Skin epidermis (tissue), 12 donors: ENCODE data around the gene HOXA4.
A peak's percentile ranks its signal among the peaks of the same experiment; 100 is the strongest.

Source experiments
- H3K27ac ChIP-seq, 21 experiments: fragments of 200-600 bp; sonication (generic) in 11 of 21; one replicate each; pipeline ENCODE4 v1.5.0; 2020; ENCODE audit warnings: mild to moderate bottlenecking in 3 of 21, inconsistent platforms in 2 of 21, moderate library complexity in 2 of 21
- H3K4me3 ChIP-seq, 7 experiments: fragments of 200-600 bp; sonication (generic) in 2 of 7; one replicate each; pipeline ENCODE4 v1.5.0; 2020; ENCODE audit warnings: inconsistent platforms in 2 of 7, mild to moderate bottlenecking in 2 of 7, moderate library complexity in 1 of 7

The HOXA4 gene

DNA sequence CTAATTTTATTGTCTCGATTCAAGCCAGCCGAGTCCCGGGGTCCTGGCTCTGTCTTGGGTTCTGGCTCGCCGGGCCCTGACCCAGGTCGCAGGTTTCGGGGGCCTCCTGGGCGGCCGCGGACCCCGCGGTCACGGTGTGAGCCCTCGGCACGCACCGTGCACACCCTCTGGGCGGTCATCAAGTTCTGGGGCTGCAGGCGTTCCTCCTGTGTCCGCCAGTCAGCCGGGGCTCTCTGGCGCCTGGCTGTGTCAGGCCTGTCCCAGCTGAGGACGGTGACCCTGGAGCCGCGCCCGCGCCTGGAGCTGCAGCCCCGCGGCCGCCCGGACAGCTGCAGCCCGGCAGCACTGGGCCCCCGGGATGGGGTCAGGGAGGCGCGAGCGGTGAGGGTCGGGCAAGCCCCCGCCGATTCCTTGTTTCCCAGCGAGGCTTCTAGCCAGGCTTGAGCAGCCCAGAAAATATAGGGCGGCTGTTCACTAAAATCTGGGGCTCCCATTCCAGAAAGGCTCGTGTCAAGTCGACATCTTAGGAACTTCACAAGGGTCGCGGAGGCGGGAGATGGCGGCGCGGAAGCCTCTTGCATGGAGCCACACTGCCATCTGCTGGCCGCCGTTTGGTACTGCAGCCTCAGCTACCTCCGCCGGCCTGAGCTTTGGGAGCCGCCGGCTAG lies 30.1 kb upstream of the HOXA4 start:
- Histone ChIP-seq H3K4me3 (peak overlapping the region; percentile 51 to 65 (median 62)), H3K27ac (peak overlapping the region in 17 of 21 experiments; percentile 9 to 94 (median 72))

DNA sequence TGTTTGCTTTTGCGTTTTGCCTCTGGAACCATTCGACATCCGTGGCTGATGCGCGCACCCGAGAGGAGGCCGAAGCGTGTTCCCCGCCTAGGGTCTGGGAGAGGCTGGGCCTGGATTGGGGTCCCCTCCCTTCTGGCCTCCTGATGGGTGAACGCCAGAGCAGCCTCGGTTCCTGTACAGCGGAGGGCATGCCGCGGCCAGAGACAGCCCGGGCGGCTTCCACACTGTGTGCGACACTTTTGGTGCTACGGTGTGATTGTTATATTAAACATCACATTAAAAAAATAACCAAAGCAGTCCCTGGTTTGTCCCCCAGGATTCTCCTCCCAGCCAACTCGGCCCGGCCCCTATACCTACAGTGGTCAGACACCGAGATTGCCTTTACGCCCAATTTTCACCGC lies 29.6 kb upstream of the HOXA4 start:
- Histone ChIP-seq H3K4me3 (peak overlapping the region; percentile 51 to 65 (median 62)), H3K27ac (peak overlapping the region in 13 of 21 experiments; percentile 27 to 94 (median 73))

DNA sequence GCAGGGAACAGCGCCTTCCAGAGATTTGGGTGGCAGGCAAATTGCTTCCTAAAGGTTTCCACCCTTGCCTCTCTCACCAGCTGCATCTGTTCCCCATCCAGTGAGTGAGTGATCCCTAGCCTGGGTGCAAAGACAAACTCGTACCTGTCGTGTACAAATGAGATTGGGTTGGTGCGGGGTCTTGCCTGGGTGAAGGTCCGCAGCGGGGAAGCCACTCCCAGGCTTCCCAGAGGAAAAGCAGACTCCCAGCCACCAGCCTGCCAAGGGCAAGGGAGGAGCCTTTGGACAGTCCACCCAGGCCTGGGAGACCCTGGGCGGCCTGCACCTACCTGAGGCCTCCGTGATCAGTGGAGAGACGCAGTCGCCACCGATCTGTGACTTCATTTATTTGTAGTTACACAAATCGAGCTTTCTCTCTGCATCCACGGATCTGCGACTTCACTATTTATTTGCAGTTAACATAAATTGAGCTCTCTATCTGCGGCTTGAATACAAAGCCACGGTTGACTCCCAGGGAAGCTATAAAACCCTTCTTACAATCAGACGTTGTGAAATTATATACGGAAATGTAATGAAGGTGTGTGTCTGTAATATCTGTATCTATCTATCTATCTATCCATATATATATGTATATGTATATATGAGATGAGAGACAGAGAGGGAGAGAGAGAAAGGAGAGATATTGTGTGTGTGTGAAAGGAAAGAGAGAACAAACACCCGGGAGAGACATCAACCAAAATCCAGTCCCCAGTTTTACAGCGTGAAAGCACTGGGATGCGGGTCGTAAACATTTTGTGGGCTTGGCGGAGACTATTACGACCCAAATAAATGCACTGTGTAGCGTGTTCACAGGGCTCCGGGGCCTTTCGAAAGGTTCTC lies 28.9 kb upstream of the HOXA4 start:
- Histone ChIP-seq H3K4me3 (peak overlapping the region in 4 of 7 experiments; percentile 62 to 65 (median 64)), H3K27ac (peak overlapping the region in 5 of 21 experiments; percentile 63 to 94 (median 80))

DNA sequence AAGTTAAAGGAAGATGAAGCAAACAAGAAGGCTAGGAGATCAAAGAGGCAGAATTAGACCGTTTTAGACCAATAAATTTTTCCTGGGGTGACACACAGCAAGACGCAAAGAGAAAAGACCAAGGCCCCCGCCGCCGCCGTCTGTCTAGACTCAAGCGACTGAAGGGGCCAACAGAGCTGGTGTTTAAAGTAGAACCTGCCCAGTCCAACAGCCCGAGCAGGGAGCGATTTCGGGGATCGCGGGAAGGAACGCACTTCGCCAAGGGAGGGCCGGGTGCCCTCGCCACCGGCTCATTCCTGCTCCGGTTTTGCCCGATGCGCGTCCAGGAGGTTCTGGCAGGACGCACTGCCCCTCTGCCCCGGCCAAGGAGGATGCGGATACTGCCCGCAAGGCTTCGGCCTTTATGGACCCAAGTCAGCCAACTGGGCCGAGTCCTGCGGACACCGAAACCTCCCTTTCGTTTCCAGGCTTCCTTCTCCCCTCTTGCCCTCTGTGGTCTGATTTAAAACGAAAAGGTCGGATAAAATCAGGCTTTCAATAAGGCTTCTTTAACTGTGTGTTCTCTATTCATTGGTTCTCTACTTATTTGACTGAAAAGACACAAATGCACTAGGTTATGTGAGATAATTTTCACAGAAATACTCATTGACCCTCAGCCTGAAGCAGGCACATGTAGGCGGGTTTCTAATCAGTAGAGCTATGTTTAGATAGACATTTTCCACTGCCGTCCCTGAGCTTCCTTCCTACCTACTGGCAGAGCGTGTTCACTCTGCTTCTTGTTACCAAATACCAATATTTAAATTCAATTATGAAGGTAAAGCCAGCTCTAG lies 28.1 kb upstream of the HOXA4 start:
- H3K27ac ChIP-seq: peak overlapping the region in 5 of 21 experiments; percentile 59 to 94 (median 76)
- H3K4me3 ChIP-seq: no peak overlapping the region

DNA sequence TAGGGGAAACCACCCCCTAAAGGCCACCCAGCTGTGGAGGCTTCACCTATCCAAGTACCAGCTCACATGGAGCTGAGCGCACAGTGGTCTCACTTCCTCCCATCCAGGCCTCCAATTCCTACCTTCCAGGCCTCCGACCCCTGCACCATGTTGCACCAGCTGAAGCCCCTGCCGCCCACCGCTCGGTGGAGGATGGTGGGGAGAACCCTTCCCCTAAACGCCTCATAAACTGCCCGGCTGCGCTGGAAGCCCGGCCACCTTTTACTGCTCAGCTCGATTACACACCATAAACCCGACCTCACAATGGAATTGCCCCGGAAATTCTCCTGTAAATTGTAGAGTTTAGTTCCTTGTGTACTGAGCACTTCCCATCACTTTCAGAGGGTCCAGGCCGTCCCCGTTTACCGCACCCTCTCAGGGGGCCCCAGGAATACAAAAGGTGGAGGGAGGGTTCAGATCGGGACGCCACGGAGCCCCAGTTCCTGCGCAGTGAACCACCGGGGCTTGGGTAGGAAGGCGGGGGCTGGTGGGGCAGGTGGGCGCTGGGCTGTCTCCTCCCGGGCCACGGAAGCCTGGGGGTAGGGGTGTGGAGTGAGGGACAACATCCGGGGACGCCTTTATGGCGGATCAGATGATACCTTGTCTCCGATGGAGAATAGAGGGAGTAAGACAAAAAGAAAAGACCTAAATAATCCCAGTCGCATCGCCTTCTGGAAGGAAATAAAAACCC lies 27.3 kb upstream of the HOXA4 start:
- H3K4me3 ChIP-seq: no peak overlapping the region
- H3K27ac ChIP-seq: peak overlapping the region in 5 of 21 experiments; percentile 59 to 94 (median 76)

DNA sequence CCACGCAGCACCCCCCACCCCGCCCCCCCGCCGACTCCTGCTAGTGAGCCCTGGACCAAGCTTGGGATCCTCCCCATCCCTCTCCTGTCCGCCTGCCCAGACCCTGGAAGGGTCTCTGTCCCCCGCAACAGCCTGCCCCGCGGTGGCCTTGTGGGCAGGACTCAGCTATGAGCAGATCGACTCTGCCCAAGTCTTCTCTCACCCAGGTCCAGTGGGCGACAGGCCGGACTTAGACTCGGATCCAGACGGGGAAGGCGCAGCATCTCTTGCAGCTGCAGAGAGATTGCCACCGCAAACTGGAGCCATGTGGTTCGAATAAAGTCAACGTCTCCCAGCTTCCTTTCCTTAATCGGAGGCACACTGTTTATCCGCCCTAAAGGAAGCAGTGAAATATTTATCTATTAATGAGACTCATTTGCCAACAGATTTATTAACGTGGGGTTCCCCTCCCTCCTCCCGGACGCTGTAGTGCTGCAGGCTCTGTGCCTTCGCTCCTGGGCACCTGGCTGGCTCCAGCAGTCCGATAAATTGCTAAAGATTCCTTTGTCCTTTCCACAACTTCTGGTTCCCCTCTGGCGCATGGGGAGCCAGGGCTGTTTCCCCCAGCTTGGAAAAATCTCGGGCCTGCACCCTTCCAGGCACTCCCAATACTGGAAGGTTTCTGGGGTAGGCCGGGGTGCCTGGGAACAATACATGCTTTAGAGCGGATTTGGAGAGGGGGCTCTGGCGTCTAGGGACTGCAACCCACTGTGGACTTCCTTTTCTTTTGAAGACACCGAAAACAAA lies 26.6 kb upstream of the HOXA4 start:
- Histone ChIP-seq H3K4me3 (peak overlapping the region; percentile 28 to 57 (median 46)), H3K27ac (peak overlapping the region in 12 of 21 experiments; percentile 36 to 94 (median 80))

GRCh38 chr7:27156508-27156898 lies 25.9 kb upstream of the HOXA4 start, which contains the start of gene HOXA7:
HOXA7 (minus strand) TSS chr7:27156675; CDS start chr7:27156545, 130 bp downstream.
- Histone ChIP-seq H3K27ac (peak within 1 kb of the TSS in 16 of 21 experiments; percentile 13 to 94 (median 79)), H3K4me3 (peak within 1 kb of the TSS; percentile 28 to 57 (median 46))

DNA sequence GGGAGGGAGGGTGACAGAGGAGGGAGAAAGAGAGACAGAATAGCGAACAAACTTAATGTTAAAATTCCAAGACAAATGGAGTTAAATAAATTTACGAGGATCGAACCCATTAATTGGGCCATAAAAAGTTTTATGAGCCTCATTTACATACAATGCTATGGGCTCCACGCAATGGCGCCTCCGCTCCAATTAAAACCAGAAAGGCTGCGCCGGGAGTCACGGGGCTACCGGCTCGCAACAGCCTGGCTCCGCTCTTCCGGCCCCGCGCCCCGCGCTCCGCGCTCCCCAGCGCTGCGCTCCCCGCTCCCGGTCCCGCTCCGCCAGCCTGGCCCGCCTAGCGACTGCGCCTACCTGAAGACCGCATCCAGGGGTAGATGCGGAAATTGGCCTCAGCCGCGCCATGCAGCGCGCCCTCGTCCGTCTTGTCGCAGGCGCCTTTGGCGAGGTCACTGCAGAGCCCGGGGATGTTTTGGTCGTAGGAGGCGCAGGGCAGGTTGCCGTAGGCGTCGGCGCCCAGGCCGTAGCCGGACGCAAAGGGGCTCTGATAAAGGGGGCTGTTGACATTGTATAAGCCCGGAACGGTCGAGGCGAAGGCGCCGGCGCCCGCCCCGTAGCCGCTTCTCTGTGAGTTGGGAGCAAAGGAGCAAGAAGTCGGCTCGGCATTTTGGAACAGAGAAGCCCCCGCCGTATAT lies 25.4 kb upstream of the HOXA4 start:
- H3K4me3 ChIP-seq: peak overlapping the region; percentile 28 to 57 (median 46)
- H3K27ac ChIP-seq: peak overlapping the region in 16 of 21 experiments; percentile 13 to 94 (median 79)

- Histone ChIP-seq H3K4me3 (peak overlapping the region in 5 of 7 experiments; percentile 28 to 57 (median 51)), H3K27ac (peak overlapping the region in 16 of 21 experiments; percentile 13 to 94 (median 79))
Measured at GRCh38 chr7:27154901-27155815, 24.6 kb upstream of the HOXA4 start.

DNA sequence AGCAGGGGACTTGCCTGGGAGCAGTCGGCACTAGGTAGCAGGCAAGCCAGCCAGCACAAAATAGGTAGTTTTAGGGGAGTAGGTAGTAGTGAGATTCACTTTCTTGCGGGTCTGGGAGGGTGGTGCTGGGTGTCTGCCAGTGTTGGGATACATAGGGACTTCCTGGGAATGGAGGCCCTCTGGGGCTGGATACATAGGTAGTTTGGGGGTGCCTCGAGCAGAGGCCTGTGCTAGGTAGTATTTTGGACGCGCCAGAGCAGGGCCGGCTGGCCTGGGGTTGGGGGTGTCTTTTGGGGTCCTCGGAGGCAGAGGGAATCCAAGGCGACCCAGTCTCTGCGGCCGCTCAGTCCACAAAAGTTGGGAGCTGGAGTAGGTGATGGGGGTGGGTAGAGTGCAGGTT lies 23.8 kb upstream of the HOXA4 start:
- peak overlapping the region in 2 of 21 experiments; percentile 57 to 94 for H3K27ac ChIP-seq

GRCh38 chr7:27153526-27153925 lies 23.0 kb upstream of the HOXA4 start:
- Histone ChIP-seq H3K4me3 (no peak overlapping the region), H3K27ac (peak overlapping the region in 1 of 21 experiments; percentile 76)

More for the DNA sequence above, 23.8 kb upstream of the HOXA4 start:
- no peak overlapping the region for H3K4me3 ChIP-seq

DNA sequence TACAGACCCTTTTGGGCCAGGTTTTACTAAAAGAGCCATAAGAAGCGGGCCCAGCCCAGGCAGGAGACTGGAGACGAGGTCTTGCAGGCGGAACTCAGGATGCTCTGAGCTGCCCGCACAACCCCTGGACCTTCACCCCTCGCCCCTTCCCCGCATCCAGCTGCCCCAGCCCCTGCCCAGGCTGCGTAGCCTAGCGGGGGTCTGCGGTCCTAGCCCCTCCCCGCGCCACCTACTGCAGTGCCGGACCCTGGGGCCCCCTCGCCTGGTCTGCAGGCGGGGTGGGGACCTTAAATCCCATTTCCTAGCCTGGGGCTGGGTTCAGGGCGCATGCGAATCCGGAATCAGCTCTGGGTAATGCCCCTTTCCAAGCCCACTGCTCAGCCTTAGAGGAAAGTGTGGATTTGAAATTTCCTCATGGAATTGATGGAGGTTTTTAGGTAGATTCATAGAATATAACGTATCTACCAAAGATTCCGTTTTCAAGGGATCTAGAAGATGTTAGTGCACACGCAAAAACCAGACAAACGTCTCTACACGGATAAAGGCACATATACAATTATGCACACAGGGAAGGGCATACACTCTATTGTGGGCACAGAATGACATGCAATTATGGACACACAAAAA lies 22.4 kb upstream of the HOXA4 start:
- Histone ChIP-seq H3K27ac (peak overlapping the region in 8 of 21 experiments; percentile 31 to 84 (median 71)), H3K4me3 (peak overlapping the region in 2 of 7 experiments; percentile 27 to 38)

DNA sequence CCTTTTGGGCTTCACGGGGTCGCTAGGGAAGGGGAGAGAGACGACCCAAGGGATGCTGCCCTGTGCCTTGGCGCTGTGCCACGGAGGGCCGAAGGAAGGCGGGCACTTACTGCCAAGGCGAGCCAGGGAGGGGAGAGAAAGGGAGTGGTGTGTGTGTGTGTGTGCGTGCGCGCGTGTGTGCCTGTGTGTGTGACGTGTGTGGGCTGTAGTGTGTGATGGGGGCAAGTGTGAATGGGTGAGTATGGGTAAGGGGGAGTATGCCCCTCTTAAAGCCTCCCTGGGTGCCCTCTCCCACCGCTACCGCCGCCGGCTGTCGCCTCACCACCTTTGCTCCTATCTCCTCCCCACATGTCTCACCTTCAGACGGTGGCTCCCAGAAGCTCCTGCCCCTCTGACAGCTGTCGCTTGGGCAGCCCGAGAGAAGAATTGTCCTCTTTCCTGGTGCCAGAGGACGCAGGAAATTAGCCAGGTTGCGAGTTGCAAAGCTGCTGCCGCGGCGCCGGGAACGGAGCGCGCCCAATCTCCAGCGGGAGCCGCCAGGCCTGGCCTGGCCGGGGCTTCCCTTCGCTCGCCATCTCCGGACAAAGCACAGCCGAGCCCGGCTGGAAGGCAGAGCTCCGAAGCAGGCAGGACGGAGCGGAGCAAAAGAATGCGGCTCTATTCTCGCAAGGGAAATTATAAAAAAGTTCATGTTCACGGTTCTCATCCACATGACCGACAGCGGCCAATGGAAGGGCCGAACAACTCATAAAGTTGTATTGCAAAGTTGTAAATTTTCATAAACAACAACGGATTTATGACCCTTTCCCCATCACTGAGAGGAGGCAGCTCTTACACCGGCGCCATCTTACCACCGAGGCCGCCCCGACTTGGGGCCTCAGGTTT lies 21.6 kb upstream of the HOXA4 start, which contains the start of gene HOXA3:
Gene HOXA3 (minus strand): TSS at position 653 of the 885 bp plus-strand sequence. CDS start 41,943 bp downstream, outside the sequence.
- peak within 1 kb of the TSS in 9 of 21 experiments; percentile 31 to 84 (median 70) for H3K27ac ChIP-seq
- peak within 1 kb of the TSS; percentile 27 to 43 (median 31) for H3K4me3 ChIP-seq

GRCh38 chr7:27151341-27151930 lies 20.9 kb upstream of the HOXA4 start:
- peak overlapping the region; percentile 27 to 43 (median 31) for H3K4me3 ChIP-seq
- peak overlapping the region in 9 of 21 experiments; percentile 8 to 84 (median 70) for H3K27ac ChIP-seq
